ENCODE measurements around the gene PTPN1. TPM values are rescaled to one million over a fixed set of nuclear protein-coding genes. Genes with fewer than 3 reads are reported as not detected.
"Not testable (repeated sequence)": the region's sequence is repeated elsewhere in the genome, so short reads cannot be mapped to it uniquely, and the experiment has no call there.

Gene PTPN1
- total and polyA plus RNA-seq, 2 donors (not counting 1 experiment from before 2014, with no cell fraction given) = 20.0 to 28.7 TPM

DNA sequence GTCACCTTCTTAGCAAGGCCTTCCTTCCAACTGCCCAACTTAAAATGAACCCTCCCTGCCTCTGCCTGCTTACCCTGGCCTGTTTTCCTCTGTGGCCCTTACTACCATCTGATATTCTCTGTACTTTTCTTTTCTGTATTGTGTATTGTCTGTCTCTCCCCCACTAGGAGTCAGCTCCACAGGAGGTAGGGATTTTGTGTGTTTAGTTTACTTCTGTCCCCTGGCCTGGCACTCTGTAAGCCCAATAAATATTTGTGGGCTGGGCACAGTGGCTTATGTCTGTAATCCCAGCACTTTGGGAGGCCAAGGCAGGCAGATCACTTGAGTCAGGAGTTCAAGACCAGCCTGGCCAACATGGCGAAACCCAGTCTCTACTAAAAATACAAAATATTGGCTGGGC, 108.4 kb downstream of the PTPN1 start:
- H3K9ac ChIP-seq (ENCODE audit: insufficient read depth, low read length) = no peak overlapping the region
- DNase-seq (ENCODE audit: low read depth in 2 of 2) = no peak
- no peak overlapping the region for H2AFZ ChIP-seq (ENCODE audit: low read length)
- no peaks in the 10 kb centered on the region for H3K9me3 ChIP-seq (ENCODE audit: control insufficient read depth, insufficient read depth, low read depth, low read length)
- TF ChIP-seq, protein P1, sequence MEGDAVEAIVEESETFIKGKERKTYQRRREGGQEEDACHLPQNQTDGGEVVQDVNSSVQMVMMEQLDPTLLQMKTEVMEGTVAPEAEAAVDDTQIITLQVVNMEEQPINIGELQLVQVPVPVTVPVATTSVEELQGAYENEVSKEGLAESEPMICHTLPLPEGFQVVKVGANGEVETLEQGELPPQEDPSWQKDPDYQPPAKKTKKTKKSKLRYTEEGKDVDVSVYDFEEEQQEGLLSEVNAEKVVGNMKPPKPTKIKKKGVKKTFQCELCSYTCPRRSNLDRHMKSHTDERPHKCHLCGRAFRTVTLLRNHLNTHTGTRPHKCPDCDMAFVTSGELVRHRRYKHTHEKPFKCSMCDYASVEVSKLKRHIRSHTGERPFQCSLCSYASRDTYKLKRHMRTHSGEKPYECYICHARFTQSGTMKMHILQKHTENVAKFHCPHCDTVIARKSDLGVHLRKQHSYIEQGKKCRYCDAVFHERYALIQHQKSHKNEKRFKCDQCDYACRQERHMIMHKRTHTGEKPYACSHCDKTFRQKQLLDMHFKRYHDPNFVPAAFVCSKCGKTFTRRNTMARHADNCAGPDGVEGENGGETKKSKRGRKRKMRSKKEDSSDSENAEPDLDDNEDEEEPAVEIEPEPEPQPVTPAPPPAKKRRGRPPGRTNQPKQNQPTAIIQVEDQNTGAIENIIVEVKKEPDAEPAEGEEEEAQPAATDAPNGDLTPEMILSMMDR (conservative IDR thresholded peaks at IDR 0.05 in 1 of 2, IDR thresholded peaks at IDR 0.05 in 1 of 2; ENCODE audit: low read depth in 1 of 2, low read length in 2 of 2) = no peak
- TF ChIP-seq EZH2 (IDR thresholded peaks at IDR 0.05; ENCODE audit: low read length, missing control alignments) = no peak
- no peak overlapping the region for H3K27ac ChIP-seq (ENCODE audit: insufficient read depth, low read length)
- no peaks in the 10 kb centered on the region for H3K36me3 ChIP-seq (ENCODE audit: control insufficient read depth, insufficient read depth, low read length)
- H4K20me1 ChIP-seq (ENCODE audit: control insufficient read depth, extremely low read depth, insufficient read depth, low read length) = no peaks in the 10 kb centered on the region
- H3K4me1 ChIP-seq (ENCODE audit: control insufficient read depth, extremely low read depth, insufficient read depth, low read length) = no peaks in the 10 kb centered on the region
- no peak overlapping the region for H3K4me2 ChIP-seq (ENCODE audit: extremely low read depth, insufficient read depth, low read length)
- H3K4me3 ChIP-seq (replicated peaks in 1 of 4; ENCODE audit: control extremely low read depth in 1 of 4, insufficient read depth in 1 of 4, low read depth in 3 of 4, low read length in 4 of 4) = no peak overlapping the region
- H3K79me2 ChIP-seq (ENCODE audit: control insufficient read depth, insufficient read depth, low read length) = no peaks in the 10 kb centered on the region
- H3K27me3 ChIP-seq (ENCODE audit: control insufficient read depth, insufficient read depth, low read length) = no peaks in the 10 kb centered on the region

DNA sequence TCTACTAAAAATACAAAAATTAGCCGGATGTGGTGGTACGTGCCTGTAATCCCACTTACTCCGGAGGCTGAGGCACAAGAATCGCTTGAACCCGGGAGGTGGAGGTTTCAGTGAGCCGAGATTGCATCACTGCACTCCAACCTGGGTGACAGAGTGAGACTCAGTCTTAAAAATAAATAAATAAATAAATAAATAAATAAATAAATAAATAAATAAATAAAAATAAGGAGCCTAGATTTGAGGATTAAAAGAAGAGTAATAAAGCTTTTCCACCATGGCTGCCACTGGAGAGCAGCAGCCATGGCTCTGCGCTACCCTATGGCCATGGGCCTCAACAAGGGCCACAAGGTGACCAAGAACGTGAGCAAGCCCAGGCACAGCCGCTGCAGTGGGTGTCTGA, 110.3 kb downstream of the PTPN1 start:
- DNase-seq (ENCODE audit: low read depth in 2 of 2); H3K4me2 ChIP-seq (ENCODE audit: extremely low read depth, insufficient read depth, low read length); H4K20me1 ChIP-seq (ENCODE audit: control insufficient read depth, extremely low read depth, insufficient read depth, low read length); H3K9ac ChIP-seq (ENCODE audit: insufficient read depth, low read length); H3K9me3 ChIP-seq (ENCODE audit: control insufficient read depth, insufficient read depth, low read depth, low read length); H3K79me2 ChIP-seq (ENCODE audit: control insufficient read depth, insufficient read depth, low read length); H3K27me3 ChIP-seq (ENCODE audit: control insufficient read depth, insufficient read depth, low read length); H2AFZ ChIP-seq (ENCODE audit: low read length); H3K4me1 ChIP-seq (ENCODE audit: control insufficient read depth, extremely low read depth, insufficient read depth, low read length); H3K36me3 ChIP-seq (ENCODE audit: control insufficient read depth, insufficient read depth, low read length); H3K27ac ChIP-seq (ENCODE audit: insufficient read depth, low read length); H3K4me3 ChIP-seq (replicated peaks in 1 of 4; ENCODE audit: control extremely low read depth in 1 of 4, insufficient read depth in 1 of 4, low read depth in 3 of 4, low read length in 4 of 4): not testable (repeated sequence)

- no peak overlapping the region for H2AFZ ChIP-seq (ENCODE audit: low read length)
- no peak for TF ChIP-seq EZH2 (IDR thresholded peaks at IDR 0.05; ENCODE audit: low read length, missing control alignments)
- TF ChIP-seq, protein P1 (conservative IDR thresholded peaks at IDR 0.05 in 1 of 2, IDR thresholded peaks at IDR 0.05 in 1 of 2; ENCODE audit: low read depth in 1 of 2, low read length in 2 of 2) = no peak
- H3K79me2 ChIP-seq (ENCODE audit: control insufficient read depth, insufficient read depth, low read length) = no peaks in the 10 kb centered on the region
- H3K4me2 ChIP-seq (ENCODE audit: extremely low read depth, insufficient read depth, low read length) = no peak overlapping the region
- no peaks in the 10 kb centered on the region for H3K27me3 ChIP-seq (ENCODE audit: control insufficient read depth, insufficient read depth, low read length)
- H3K36me3 ChIP-seq (ENCODE audit: control insufficient read depth, insufficient read depth, low read length) = no peaks in the 10 kb centered on the region
- H3K27ac ChIP-seq (ENCODE audit: insufficient read depth, low read length) = no peak overlapping the region
- no peaks in the 10 kb centered on the region for H3K4me1 ChIP-seq (ENCODE audit: control insufficient read depth, extremely low read depth, insufficient read depth, low read length)
- no peak for DNase-seq (ENCODE audit: low read depth in 2 of 2)
- H4K20me1 ChIP-seq (ENCODE audit: control insufficient read depth, extremely low read depth, insufficient read depth, low read length) = no peaks in the 10 kb centered on the region
- H3K9me3 ChIP-seq (ENCODE audit: control insufficient read depth, insufficient read depth, low read depth, low read length) = no peaks in the 10 kb centered on the region
- no peak overlapping the region for H3K4me3 ChIP-seq (replicated peaks in 1 of 4; ENCODE audit: control extremely low read depth in 1 of 4, insufficient read depth in 1 of 4, low read depth in 3 of 4, low read length in 4 of 4)
- H3K9ac ChIP-seq (ENCODE audit: insufficient read depth, low read length) = no peak overlapping the region
Observed at GRCh38 chr20:50621068-50621665, 111.0 kb downstream of the PTPN1 start.
